CD4-positive, alpha-beta T cell (primary cell): Measurements from ENCODE around the gene TMEM79. TPM values are rescaled to one million over a fixed set of nuclear protein-coding genes. Genes with fewer than 3 reads are reported as not detected.

Experiments used
- ATAC-seq: fragments of 200-7000 bp; cut with Tn5 transposase; one replicate; pipeline ENCODE4 v1.10.0; 2022; ENCODE audit warnings: mild to moderate bottlenecking; ENCODE audit not compliant: poor library complexity
- CTCF ChIA-PET: fragments of 350-600 bp; sonication (Branson Sonifier 250); formaldehyde crosslinking; loops from one replicate; lab custom pipeline; 2021; ENCODE audit warnings: antibody characterized with exemption, inconsistent platforms; lab: Charles Lee
- POLR2A ChIA-PET: fragments of 350-600 bp; sonication (Branson Sonifier 250); formaldehyde crosslinking; loops from one replicate; lab custom pipeline; 2021; ENCODE audit warnings: antibody characterized with exemption, inconsistent platforms; lab: Charles Lee
- DNase-seq, 14 experiments: peaks; one replicate each; pipeline ENCODE4 v3.0.0-alpha.2; 2013 to 2020; ENCODE audit warnings: mixed read lengths in 2 of 14
- H3K27ac ChIP-seq, 2 donors: one replicate each; pipeline versions ENCODE4 v1.5.1 to v1.7.0; 2013; ENCODE audit warnings: low read length in 2 of 2, low read depth in 1 of 2, mild to moderate bottlenecking in 1 of 2
- H3K27me3 ChIP-seq, 2 experiments: 1 replicate in 1 of 2; 2 replicates in 1 of 2; pipeline versions ENCODE4 v1.6.1 to v1.7.0; 2013; ENCODE audit warnings: low read length in 2 of 2, control low read depth in 1 of 2, mild to moderate bottlenecking in 1 of 2, moderate library complexity in 1 of 2; ENCODE audit not compliant: insufficient read depth in 2 of 2, control insufficient read depth in 1 of 2
- H3K36me3 ChIP-seq: one replicate; pipeline ENCODE4 v1.6.1; 2013; ENCODE audit warnings: low read length, control low read depth; ENCODE audit not compliant: insufficient read depth
- H3K4me1 ChIP-seq: one replicate; pipeline ENCODE4 v1.6.1; 2013; ENCODE audit warnings: low read length, control low read depth; ENCODE audit not compliant: insufficient read depth
- H3K4me3 ChIP-seq: one replicate; pipeline ENCODE4 v1.5.1; 2013; ENCODE audit warnings: mild to moderate bottlenecking, low read length, moderate library complexity
- H3K9me3 ChIP-seq, 2 experiments: 1 replicate in 1 of 2; 2 replicates in 1 of 2; pipeline versions ENCODE4 v1.6.1 to v1.7.0; 2013; ENCODE audit warnings: low read length in 2 of 2, mild to moderate bottlenecking in 2 of 2, control low read depth in 1 of 2, moderate library complexity in 1 of 2; ENCODE audit not compliant: control insufficient read depth in 1 of 2, insufficient read depth in 1 of 2
- H3K27ac Mint-ChIP-seq: one replicate; pipeline ENCODE4 v1.8.0; 2020; ENCODE audit warnings: mixed read lengths
- H3K27me3 Mint-ChIP-seq: one replicate; pipeline ENCODE4 v1.8.0; 2021; ENCODE audit warnings: mixed read lengths
- H3K36me3 Mint-ChIP-seq: one replicate; pipeline ENCODE4 v1.8.0; 2021; ENCODE audit warnings: low read depth, mixed read lengths
- H3K4me1 Mint-ChIP-seq: one replicate; pipeline ENCODE4 v1.8.0; 2021; ENCODE audit warnings: low read depth, mixed read lengths
- H3K4me3 Mint-ChIP-seq: one replicate; pipeline ENCODE4 v1.8.0; 2020; ENCODE audit warnings: mild to moderate bottlenecking, mixed read lengths
- H3K9me3 Mint-ChIP-seq: one replicate; pipeline ENCODE4 v1.8.0; 2020; ENCODE audit warnings: mixed read lengths
- CTCF ChIP-seq: fragments of 200-600 bp; IDR thresholded peaks from one replicate; pipeline ENCODE4 v1.8.0; 2022; ENCODE audit warnings: antibody characterized with exemption, mild to moderate bottlenecking
- intact Hi-C, 2 experiments: fragments of 100-400 bp; cut with DNase I in 1 of 2; cut with micrococcal nuclease in 1 of 2; formaldehyde crosslinking; loops; one replicate each; pipeline versions ENCODE4 v1.15.1 to v1.9.0; 2023 to 2025; cut with DNase I, micrococcal nuclease
- total RNA-seq, 174 experiments: library from RNA in 2 of 174; stranded (reverse) in 2 of 174; gene quantifications; one replicate each; pipeline ENCODE4 v1.2.3 and lab custom pipeline; 2021 to 2026

Gene TMEM79
- total RNA-seq, 2 experiments from 2014 or later: 1.0 to 1.7 TPM

- peaks cover 32% of the 10 kb centered on the region for H3K36me3 Mint-ChIP-seq
- no peaks in the 10 kb centered on the region for H3K9me3 Mint-ChIP-seq
- H3K4me1 Mint-ChIP-seq: peaks cover 47% of the 10 kb centered on the region
- no peak for TF ChIP-seq CTCF
- DNase-seq (peak; percentile 90 to 99 (median 94)), ATAC-seq (peak; percentile 94)
- H3K27ac Mint-ChIP-seq: peak within 1 kb of the TSS; percentile 86
- no peaks in the 10 kb centered on the region for H3K27me3 Mint-ChIP-seq
- CTCF ChIA-PET: interaction anchor here (0.7 to 1.9 kb wide), 8 partner anchors 12 to 444 kb away, joined by 3 to 5 read pairs (median 4); partner anchors contain the start of genes GLMP, PMF1 and UBQLN4
- H3K27ac ChIP-seq: peak within 1 kb of the TSS; percentile 82
- POLR2A ChIA-PET: interaction anchor here (0.6 to 3.1 kb wide), 29 partner anchors 9 to 461 kb away, joined by 3 to 37 read pairs (median 4); partner anchors contain the start of genes CCT3, GLMP, GON4L and KHDC4
- H3K9me3 ChIP-seq: no peaks in the 10 kb centered on the region
- peaks cover 31% of the 10 kb centered on the region for H3K36me3 ChIP-seq
- intact Hi-C loops: loop anchor here in 1 of 2 experiments (1.0 to 5.0 kb wide), 5 partner anchors 56 to 460 kb away; partner anchors contain the start of genes CCT3, KHDC4, LAMTOR2 and MRPL24
- H3K4me3 ChIP-seq: peak within 1 kb of the TSS; percentile 79
- H3K4me1 ChIP-seq: peaks cover 36% of the 10 kb centered on the region
- H3K4me3 Mint-ChIP-seq: peak within 1 kb of the TSS; percentile 97
- H3K27me3 ChIP-seq: no peaks in the 10 kb centered on the region
Observed at GRCh38 chr1:156282479-156283222, 1.5 kb upstream of the TMEM79 start, which contains the start of gene SMG5. TSS of gene SMG5 (minus strand) at chr1:156282825. CDS start at chr1:156282680, 145 bp downstream.

GRCh38 chr1:156283521-156283920 lies 604 bp upstream of the TMEM79 start:
- intact Hi-C loops: loop anchor here in 1 of 2 experiments (2.0 to 5.0 kb wide), 3 partner anchors 91 to 459 kb away; partner anchors contain the start of genes KHDC4, MRPL24 and SLC25A44
- Mint-ChIP-seq H3K9me3 (no peaks in the 10 kb centered on the region), H3K27ac (peak overlapping the region; percentile 86), H3K27me3 (no peaks in the 10 kb centered on the region), H3K4me3 (peak overlapping the region; percentile 97), H3K4me1 (peaks cover 47% of the 10 kb centered on the region), H3K36me3 (peaks cover 23% of the 10 kb centered on the region)
- Histone ChIP-seq H3K4me1 (peaks cover 36% of the 10 kb centered on the region), H3K4me3 (peak overlapping the region; percentile 79), H3K27ac (no peak overlapping the region), H3K27me3 (no peaks in the 10 kb centered on the region), H3K36me3 (peaks cover 22% of the 10 kb centered on the region), H3K9me3 (no peaks in the 10 kb centered on the region)
- no peak for TF ChIP-seq CTCF
- ATAC-seq: no peak
- POLR2A ChIA-PET: interaction anchor here (0.7 to 3.1 kb wide), 12 partner anchors 8 to 458 kb away, joined by 3 to 37 read pairs (median 7); partner anchors contain the start of genes CCT3, GLMP, ISG20L2 and MEF2D
- CTCF ChIA-PET: interaction anchor here (0.9 to 1.2 kb wide), 5 partner anchors 13 to 443 kb away, joined by 3 to 5 read pairs (median 4); partner anchors contain the start of gene UBQLN4
- no peak for DNase-seq

- H3K4me1 Mint-ChIP-seq: peaks cover 44% of the 10 kb centered on the region
- H3K36me3 ChIP-seq: peaks cover 15% of the 10 kb centered on the region
- ATAC-seq: no peak
- peaks cover 36% of the 10 kb centered on the region for H3K4me1 ChIP-seq
- CTCF ChIA-PET: no interaction called here
- H3K9me3 Mint-ChIP-seq: no peaks in the 10 kb centered on the region
- no peak overlapping the region for H3K27ac ChIP-seq
- no peaks in the 10 kb centered on the region for H3K27me3 Mint-ChIP-seq
- no peaks in the 10 kb centered on the region for H3K27me3 ChIP-seq
- no peaks in the 10 kb centered on the region for H3K9me3 ChIP-seq
- H3K36me3 Mint-ChIP-seq: peaks cover 25% of the 10 kb centered on the region
- DNase-seq: peak in 1 of 14 experiments; percentile 34
- no peak overlapping the region for H3K4me3 Mint-ChIP-seq
- POLR2A ChIA-PET: interaction anchor here (3.1 kb wide), 1 partner anchor 53 kb away, joined by 17 read pairs; the partner anchor contains the start of genes CCT3 and TSACC
- H3K4me3 ChIP-seq: no peak overlapping the region
- no peak for TF ChIP-seq CTCF
- intact Hi-C loops: loop anchor here in 1 of 2 experiments (5.0 kb wide), 2 partner anchors 92 to 458 kb away; partner anchors contain the start of genes MRPL24 and SLC25A44
- no peak overlapping the region for H3K27ac Mint-ChIP-seq
Observed at GRCh38 chr1:156284757-156285156, 632 bp downstream of the TMEM79 start.
